Measurements from ENCODE around the gene CCSER2.
"Not testable (repeated sequence)": the region's sequence is repeated elsewhere in the genome, so short reads cannot be mapped to it uniquely, and the experiment has no call there.

The CCSER2 gene

DNA sequence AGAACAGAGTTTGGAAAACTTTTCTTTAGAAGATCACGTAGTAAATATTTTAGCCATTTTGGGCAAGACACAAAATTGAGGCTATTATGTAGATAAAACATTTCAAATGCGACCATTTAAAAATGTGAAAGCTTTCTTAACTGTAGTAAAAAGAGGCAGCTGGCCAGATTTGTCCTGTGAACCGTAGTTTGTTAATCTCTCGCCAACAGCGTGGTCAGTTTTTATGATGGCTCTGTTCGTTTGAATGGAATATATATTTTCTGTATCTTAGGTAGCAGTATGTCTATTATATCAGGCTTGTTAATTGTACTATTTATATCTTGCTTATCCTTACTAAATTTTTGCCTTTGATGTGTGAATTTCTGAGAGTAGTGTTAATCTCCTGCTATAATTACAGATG, 124.9 kb downstream of the CCSER2 start:
- DNase-seq (ENCODE audit: low read depth): no peak

DNA sequence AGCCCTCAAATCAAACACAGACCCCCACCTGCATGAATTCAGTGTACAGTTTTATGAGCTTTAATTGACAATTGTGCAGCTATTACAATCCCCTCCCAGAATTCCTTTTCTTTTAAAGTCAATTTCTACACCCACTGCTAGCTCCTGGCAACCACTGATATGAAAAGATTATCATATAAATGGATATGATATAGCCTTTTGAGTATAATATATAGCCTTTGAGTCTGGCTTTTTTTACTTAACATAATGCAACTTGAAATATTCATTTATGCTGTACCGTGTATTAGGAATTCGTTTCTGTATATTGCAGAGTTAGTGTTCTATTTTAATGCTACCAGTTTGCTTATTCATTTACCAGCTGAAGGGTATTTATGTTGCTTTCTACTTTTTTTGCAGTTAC, 127.7 kb downstream of the CCSER2 start:
- DNase-seq (ENCODE audit: low read depth): no peak

GRCh38 chr10:84460520-84460919, 132.1 kb downstream of the CCSER2 start:
- no peak for DNase-seq (ENCODE audit: low read depth)

DNA sequence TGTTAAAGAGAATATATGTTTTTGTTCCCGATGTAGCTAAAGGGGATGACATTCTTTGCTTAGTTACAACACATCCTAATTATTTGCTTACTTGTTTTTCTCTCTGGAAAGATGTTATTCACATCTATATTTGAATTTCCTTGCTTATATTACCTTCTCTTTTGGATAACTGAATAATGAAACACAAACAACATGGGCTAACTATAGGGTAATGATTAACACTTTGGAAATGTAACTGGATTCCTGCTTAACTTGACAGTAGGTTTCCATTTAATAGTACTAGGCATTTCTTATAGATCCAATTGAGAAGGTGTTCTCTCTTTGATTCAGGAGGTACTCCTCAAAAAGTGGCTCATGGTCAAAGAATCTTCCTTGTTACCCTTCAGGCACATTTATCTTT, 141.1 kb downstream of the CCSER2 start:
- no peak for DNase-seq (ENCODE audit: low read depth)

DNA sequence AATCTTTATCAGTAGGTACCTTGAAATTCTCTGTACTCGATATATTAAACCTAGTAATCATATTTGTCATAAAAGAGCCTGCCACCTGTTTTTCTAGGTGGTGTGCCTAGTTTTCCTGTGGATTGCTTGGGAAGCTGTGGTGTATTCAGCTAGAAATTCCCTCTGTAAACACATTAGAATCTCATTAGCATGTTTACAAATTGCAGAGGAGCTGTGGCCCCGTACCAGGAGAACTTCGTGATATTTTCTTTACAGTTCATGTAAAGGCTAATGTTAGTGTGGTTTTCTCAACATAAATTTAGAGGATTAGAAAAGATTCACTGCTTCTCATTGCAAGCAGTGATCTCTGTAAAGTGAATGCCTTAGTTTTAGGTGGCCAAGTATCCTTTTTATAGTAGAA, 144.7 kb downstream of the CCSER2 start:
- DNase-seq (ENCODE audit: low read depth): no peak

DNA sequence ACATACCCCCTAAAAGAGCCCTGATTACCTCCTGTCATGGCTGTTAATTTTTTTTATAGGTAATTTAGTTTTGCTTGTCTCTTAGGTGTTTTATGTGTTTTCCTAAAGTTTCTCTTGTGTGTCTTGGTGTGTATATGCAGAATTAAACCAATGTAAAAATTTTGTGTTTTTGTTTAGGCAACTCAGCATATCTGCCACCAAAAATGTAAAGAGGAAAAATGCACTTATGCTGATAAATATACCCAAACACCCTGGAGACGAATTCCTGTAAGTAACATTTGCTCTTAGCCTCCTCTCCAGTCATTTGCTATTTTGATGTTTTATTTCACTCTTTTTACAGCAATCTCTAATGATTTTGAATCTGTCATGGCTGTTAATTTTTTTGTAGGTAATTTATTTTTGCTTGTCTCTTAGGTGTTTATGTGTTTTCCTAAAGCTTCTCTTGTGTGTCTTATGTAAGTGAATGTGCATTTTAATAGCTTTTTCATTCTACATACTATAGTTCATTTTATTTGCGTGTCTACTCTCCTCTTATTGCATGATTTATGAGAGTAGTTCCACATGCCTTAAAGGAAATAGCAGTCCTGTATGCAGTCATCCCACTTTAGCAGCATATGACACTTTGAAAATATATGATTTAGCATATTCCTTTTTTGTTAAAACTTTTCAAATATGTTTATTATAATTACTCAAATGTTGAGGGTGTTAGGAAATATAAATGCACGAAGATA, 149.2 kb downstream of the CCSER2 start:
- DNase-seq (ENCODE audit: low read depth): no peak

- no peak for DNase-seq (ENCODE audit: low read depth)
Measured at GRCh38 chr10:84478151-84478550, 149.8 kb downstream of the CCSER2 start.

GRCh38 chr10:84478679-84479078, 150.3 kb downstream of the CCSER2 start:
- DNase-seq (ENCODE audit: low read depth): no peak

GRCh38 chr10:84484541-84484940, 156.2 kb downstream of the CCSER2 start:
- no peak for DNase-seq (ENCODE audit: low read depth)

DNA sequence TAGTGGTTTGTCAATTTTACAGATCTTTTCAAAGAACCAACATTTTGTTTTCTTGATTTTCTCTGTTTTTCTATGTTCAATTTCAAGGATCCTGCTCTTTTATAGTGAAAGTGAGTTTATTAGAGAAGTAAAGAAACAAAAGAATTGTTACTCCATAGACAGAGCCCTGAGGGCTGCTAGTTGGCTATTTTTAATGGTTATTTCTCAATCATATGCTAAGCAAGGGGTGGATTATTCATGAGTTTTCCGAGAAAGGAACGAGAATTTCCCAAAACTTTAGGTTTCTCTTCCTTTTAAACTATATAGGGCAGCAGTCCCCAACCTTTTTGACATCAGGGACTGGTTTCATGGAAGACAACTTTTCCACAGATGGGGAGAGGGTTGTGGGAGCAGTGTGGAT, 165.0 kb downstream of the CCSER2 start:
- DNase-seq (ENCODE audit: low read depth): no peak

DNA sequence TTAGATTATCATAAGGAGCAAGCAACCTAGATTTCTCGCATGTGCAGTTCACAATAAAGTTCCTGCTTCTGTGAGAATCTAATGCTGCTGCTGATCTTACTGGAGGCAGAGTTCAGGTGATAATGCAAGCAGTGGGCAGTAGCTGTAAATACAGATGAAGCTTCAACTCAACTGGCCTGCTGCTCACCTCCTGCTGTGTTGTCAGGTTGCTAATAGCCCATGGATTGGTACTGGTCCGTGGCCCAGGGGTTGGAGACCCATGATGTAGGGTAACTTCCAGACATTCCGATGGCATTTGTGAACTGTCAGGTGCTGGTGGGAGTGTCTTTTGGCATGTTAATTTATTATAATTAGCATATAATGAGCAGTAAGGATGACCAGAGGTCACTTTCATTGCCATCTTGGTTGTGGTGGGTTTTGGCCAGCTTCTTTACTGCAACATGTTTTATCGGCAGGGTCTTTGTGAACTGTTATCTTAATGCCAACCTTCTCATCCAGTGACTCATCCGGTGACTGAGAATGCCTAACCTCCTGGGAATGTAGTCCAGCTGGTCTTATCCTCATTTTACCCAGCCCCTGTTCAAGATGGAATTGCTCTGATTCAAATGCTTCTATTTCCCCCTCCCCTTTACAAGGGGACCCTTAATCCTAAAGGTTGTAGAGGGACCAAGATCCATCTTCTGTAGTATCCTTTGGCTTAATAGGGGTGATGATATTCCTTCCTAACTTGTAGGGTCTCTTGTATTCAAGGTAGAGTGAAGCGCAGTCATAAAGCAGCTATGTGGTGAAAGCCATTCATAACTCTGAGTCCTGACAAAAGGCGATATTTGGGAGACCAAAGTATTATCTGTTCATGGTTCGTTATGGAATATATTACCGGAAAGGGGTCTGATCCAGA, 165.8 kb downstream of the CCSER2 start:
- no peak for DNase-seq (ENCODE audit: low read depth)

GRCh38 chr10:84494849-84495180, 166.4 kb downstream of the CCSER2 start:
- no peak for DNase-seq (ENCODE audit: low read depth)

DNA sequence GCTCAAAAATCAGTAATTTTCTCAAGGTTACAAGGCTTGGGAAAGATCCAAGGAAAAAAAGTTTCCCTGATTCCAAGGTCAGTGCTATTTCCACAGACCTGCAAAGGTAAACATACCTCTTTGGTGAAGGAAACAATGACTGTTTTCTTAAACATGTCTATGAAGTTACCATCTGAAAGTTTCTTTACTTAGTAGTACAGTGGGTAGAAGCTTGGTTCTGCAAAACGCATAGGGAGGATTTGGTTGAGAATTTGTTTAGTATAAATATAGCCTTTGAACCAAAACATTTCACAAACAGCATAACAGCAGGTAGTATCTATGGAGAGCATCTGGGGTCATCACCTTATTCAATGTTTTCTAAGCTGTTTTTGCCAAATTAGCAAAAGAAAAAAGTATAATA, 169.6 kb downstream of the CCSER2 start:
- no peak for DNase-seq (ENCODE audit: low read depth)

GRCh38 chr10:84499039-84499438, 170.7 kb downstream of the CCSER2 start:
- DNase-seq (ENCODE audit: low read depth): not testable (repeated sequence)

DNA sequence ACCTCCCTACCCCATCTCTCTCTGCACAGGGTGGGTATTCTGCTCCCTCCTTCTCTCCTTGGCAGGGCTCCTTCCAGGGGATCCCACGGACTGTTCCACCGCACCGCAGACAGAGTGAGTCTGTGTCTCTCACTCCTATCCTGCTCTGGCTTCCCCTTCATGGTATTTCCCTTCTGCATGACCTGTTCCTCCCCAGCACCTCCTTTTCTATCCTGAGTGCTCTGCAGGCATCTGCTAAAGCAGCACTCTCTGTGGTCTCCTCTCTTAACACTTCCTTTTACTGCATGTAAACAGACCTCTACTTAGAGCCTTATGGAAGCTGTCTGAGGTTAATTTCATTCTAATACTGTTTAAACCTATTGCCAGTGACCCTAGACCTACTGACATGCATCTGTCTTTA, 171.5 kb downstream of the CCSER2 start:
- no peak for DNase-seq (ENCODE audit: low read depth)

GRCh38 chr10:84510121-84510520, 181.7 kb downstream of the CCSER2 start:
- no peak for DNase-seq (ENCODE audit: low read depth)

- DNase-seq (ENCODE audit: low read depth): no peak
Measured at GRCh38 chr10:84511106-84511505, 182.7 kb downstream of the CCSER2 start.

GRCh38 chr10:84511709-84512285, 183.4 kb downstream of the CCSER2 start:
- no peak for DNase-seq (ENCODE audit: low read depth)

GRCh38 chr10:84517554-84517953, 189.2 kb downstream of the CCSER2 start:
- no peak for DNase-seq (ENCODE audit: low read depth)

GRCh38 chr10:84519235-84519634, 190.8 kb downstream of the CCSER2 start:
- DNase-seq (ENCODE audit: low read depth): no peak

- DNase-seq (ENCODE audit: low read depth): no peak
Measured at GRCh38 chr10:84521013-84521412, 192.6 kb downstream of the CCSER2 start.

GRCh38 chr10:84521468-84521867, 193.1 kb downstream of the CCSER2 start:
- DNase-seq (ENCODE audit: low read depth): no peak
